Activated CD8-positive, alpha-beta memory T cell treated with anti-CD3 and anti-CD28 coated beads, Interleukin-2, amount 50 U/mL, for 1 hour (primary cell): Measurements from ENCODE around the gene ATG4A.

Source experiments
- DNase-seq: peaks from one replicate; pipeline ENCODE4 v3.0.0-alpha.2; 2020; ENCODE audit errors: extremely low read depth

Gene ATG4A

DNA sequence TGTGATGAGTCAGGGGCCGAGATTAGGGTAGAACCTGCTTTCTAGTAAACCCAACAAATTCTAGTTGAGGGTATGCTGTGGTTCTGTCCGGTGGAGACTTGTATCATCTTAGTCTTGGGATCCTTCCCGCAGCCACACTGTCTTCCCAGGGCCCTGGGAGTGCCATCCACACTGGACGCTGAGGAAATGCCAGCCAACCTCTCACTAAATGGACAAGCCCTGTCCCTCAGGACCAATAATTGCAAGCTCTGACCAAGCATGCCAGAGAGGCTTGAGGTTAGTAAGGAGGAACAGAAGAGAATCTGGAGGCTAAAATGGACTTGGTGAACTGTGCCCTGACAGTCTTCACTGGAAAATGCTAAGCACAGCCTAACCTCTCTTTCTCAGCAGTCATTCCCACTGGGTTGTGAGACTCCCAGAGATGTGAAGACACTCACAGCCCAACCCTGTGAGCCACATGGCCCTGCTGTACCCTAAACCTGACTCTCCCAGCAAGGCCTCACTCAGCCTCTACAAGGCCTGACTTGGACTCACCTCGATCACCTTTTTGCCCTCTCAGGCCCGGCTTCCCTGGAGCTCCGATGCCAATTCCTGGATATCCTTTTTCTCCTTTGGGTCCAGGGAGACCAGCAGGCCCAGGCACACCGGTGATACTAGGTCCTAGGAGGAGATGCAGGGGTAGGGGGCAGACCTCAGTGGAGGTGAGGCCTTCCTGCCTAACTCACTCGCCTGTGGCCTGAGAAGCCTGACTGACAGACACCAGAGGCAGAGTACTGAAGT, 77.6 kb downstream of the ATG4A start:
- no peak for DNase-seq

GRCh38 chrX:108169768-108170167, 78.2 kb downstream of the ATG4A start:
- no peak for DNase-seq

GRCh38 chrX:108171671-108172070, 80.1 kb downstream of the ATG4A start:
- no peak for DNase-seq

- DNase-seq, result no peak
These were observed 82.3 kb downstream of the ATG4A start for GRCh38 chrX:108173874-108174273.

- DNase-seq, result no peak
These were observed 86.0 kb downstream of the ATG4A start for GRCh38 chrX:108177351-108178142.

DNA sequence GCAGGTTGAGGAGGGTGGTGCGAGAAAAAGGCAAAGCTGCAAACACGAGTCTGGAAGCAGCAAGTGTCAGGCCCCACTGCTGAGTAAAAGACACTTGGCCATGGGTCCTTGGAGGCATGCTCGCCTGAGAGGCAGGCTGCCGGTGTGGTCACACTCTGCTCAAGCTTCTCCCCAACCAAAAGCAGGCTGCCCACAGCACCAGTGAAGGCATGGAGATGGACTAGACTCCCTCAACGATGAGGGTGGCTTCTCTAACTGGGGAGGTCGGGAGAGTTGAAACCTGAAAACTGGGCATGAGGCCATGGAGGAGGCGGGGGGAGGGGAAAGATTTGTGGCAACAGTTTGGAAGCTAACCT, 86.5 kb downstream of the ATG4A start:
- DNase-seq, result no peak

- no peak for DNase-seq
These were observed 95.2 kb downstream of the ATG4A start for GRCh38 chrX:108186811-108187210.

GRCh38 chrX:108198420-108198819, 106.8 kb downstream of the ATG4A start:
- no peak for DNase-seq

- no peak for DNase-seq
These were observed 107.5 kb downstream of the ATG4A start for GRCh38 chrX:108199041-108199440.

GRCh38 chrX:108199691-108200090, 108.1 kb downstream of the ATG4A start:
- no peak for DNase-seq

DNA sequence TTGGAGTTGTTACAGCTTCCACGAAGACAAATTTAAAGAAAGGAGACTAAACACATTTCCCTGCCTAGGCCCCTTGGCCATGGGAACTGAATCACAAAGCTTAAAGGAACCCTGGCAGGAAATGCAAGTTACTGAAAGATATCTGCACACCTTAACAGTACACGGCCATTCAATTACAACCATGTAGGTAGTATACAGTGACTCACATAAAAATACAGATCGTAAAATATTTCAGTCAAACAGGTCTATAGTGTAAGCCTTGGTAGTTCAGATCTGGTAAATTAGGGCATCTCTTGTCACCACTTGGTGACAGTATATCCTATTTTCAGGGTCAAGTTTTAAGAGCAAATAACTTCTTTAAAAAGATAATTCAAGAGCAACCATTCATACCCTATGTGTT, 112.0 kb downstream of the ATG4A start:
- no peak for DNase-seq
